WI38 (cell line): ENCODE results near the gene ZNF778.

ENCODE experiments used
- H3K4me3 ChIP-seq: 2 replicates; pipeline ENCODE4 v1.5.1; 2011; ENCODE audit warnings: low read depth, mild to moderate bottlenecking, control low read depth, low read length
- TF ChIP-seq, protein P1 (sequence below): IDR thresholded peaks from 2 replicates; pipeline ENCODE4 v1.5.1; 2012; ENCODE audit warnings: low read depth, mild to moderate bottlenecking, control low read depth, low read length

Gene ZNF778

DNA sequence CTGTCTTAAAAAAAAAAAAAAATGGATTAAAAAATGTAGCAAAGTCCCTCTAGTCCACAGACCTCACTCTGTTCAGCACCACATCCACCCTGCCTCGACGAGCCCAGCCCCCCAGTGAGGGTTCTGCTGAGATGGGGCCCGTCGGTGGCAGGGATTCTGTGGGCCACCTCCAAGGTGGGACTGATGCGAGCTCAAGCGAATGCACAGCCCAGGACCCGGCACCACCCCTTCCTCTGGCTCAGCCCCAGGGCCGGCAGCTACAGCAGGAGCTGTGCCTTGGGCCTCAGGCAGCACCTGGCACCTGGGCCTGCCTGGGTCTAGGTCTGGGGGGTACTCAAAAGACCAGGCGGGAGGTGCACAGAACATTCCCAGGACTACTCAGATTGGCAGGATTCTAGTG is 59.5 kb downstream of the ZNF778 start:
- TF ChIP-seq, protein P1, sequence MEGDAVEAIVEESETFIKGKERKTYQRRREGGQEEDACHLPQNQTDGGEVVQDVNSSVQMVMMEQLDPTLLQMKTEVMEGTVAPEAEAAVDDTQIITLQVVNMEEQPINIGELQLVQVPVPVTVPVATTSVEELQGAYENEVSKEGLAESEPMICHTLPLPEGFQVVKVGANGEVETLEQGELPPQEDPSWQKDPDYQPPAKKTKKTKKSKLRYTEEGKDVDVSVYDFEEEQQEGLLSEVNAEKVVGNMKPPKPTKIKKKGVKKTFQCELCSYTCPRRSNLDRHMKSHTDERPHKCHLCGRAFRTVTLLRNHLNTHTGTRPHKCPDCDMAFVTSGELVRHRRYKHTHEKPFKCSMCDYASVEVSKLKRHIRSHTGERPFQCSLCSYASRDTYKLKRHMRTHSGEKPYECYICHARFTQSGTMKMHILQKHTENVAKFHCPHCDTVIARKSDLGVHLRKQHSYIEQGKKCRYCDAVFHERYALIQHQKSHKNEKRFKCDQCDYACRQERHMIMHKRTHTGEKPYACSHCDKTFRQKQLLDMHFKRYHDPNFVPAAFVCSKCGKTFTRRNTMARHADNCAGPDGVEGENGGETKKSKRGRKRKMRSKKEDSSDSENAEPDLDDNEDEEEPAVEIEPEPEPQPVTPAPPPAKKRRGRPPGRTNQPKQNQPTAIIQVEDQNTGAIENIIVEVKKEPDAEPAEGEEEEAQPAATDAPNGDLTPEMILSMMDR = no peak
- no peak overlapping the region for H3K4me3 ChIP-seq

DNA sequence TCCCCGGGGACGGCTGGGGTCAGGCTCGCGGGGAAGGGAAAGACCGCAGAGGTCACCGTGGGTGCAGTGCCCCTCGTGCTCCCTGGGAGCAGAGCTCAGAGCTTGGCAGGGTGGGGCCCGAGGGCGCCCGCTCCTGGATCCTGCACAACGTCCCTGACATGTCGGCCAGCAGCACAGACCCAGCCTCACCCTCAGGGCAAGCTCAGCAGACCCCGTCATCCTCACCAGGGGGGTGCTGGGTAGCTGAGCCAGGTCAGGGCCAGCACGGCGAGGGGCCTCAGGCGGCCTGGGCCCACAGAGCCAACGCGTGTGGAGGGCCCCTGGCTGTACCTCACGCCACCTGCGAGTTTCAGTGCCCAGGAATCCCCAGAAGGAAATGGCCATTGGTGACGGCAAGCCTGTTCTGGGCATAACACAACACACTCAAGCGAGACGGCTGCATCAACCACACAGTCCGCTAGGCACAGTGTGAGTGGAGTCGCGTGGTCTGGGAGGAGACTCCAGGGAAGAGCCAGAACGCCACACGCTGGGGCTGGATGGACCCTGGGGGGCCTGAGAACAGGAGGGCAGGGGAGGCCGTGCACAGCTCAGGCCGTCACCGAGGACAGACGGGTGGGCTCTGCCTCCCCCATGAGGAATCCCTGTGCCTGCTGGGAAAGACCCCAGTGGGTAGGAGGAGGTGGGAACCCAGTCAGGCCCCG is 60.3 kb downstream of the ZNF778 start:
- TF ChIP-seq, protein P1 = no peak
- H3K4me3 ChIP-seq = no peak overlapping the region

GRCh38 chr16:89278441-89279240 is 61.1 kb downstream of the ZNF778 start:
- no peak overlapping the region for H3K4me3 ChIP-seq

DNA sequence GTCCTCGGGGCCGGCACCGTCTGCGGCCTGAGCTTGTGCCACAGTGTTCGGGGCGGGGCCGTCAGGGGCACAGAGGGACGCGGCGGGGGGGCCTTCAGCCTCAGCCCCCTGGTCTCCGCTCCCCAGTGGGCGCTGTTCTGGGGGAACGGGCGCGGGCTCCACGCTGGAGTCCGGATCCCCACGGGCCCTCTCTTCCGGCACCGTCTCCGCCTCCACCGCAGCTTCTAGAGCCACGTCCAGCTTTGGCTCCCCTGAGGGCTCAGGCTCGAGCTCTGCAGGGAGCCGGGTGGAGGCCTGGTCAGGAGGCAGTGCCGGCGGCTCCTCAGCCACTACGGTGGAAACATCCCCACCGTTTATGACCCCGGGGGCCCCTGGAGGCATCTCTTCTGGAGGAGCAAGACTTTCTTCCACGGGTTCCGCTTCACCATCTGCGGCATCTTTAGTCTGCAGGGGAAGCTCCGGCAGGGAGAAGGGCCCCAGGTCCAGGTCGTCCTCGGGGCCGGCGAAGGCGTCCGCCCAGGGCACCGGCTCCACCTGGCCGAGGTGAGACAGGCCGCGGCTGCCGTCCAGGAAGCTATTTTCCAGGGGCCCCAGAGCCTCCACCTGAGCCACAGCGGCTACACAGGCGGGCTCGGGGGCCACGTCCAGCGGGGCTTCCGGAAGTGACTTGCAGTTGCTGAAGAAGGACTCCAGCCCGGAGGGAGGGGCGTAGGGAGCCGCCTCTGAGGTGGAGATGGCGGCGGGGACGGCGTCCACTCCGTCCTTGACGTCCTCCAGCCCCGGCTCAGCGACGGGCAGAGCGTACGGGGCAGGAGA is 62.4 kb downstream of the ZNF778 start:
- TF ChIP-seq, protein P1 = no peak
- H3K4me3 ChIP-seq = no peak overlapping the region

More at GRCh38 chr16:89278441-89279240, 61.1 kb downstream of the ZNF778 start:
- TF ChIP-seq, protein P1 = no peak

DNA sequence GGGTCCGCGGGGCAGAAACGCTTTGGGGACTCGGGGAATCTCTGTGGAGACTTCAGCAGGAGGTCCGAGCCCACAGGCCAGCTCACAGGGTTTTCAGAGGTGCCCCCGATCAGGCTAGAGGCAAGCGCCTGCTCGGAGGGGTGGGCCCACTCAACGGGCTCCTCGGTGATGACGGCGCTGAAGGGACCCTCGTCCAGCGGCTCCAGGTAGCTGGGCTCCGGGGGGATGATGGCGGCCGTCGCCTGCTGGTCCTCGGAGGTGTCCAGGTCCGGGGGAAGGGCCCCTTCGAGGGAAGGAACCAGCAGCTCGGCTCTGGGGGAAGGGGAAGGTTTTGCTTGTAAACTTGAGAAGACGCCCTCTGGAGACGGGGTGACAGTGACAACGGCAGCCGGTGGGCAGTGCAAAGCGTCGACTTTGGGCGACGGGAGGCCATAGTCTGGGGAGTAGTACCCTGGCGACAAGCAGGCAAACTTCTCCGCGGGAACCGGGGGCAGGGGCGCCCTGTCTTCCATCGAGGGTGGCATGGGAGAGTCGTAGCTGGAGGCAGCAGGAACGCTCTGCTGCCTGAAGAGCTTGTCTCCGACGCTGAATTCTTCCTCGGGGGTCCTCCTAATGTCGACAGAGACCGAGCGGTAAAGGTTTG is 63.2 kb downstream of the ZNF778 start:
- no peak overlapping the region for H3K4me3 ChIP-seq
- TF ChIP-seq, protein P1 = no peak

DNA sequence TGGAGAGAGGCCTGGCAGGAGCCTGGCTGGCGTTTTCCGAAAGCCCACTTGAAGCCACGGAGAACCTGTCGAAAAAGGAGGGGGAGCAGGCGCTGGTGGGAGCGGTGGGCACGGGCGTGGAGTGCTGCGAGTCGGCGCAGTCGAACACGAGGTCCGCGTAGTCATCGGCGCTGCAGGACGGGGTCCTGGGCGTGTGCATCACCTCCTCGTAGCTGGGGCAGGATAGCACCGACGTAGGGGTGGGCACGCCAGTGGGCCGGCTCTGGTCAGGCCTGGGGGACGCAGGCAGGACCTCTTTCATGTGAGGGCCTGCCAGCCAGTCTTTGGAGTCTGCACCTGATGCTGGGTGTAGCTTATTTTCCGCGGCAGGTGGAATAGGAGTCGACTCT is 63.7 kb downstream of the ZNF778 start:
- TF ChIP-seq, protein P1 = no peak
- H3K4me3 ChIP-seq = no peak overlapping the region
